Fibroblast of pulmonary artery (primary cell): ENCODE measurements around the gene ATG14.
A peak's percentile ranks its signal among the peaks of the same experiment; 100 is the strongest.

Source experiments
- DNase-seq: peaks from one replicate; pipeline ENCODE4 v3.0.0-alpha.2; 2010; ENCODE audit warnings: low read depth
- H3K4me3 ChIP-seq: replicated peaks from 2 replicates; pipeline ENCODE4 v1.5.1; 2011; ENCODE audit warnings: low read depth, mild to moderate bottlenecking, control low read depth, low read length, moderate library complexity
- TF ChIP-seq, protein P1 (sequence below): IDR thresholded peaks from 2 replicates; pipeline ENCODE4 v1.5.1; 2011; ENCODE audit warnings: mild to moderate bottlenecking, control low read depth, low read length, inconsistent platforms; ENCODE audit errors: missing control alignments

ATG14 gene

DNA sequence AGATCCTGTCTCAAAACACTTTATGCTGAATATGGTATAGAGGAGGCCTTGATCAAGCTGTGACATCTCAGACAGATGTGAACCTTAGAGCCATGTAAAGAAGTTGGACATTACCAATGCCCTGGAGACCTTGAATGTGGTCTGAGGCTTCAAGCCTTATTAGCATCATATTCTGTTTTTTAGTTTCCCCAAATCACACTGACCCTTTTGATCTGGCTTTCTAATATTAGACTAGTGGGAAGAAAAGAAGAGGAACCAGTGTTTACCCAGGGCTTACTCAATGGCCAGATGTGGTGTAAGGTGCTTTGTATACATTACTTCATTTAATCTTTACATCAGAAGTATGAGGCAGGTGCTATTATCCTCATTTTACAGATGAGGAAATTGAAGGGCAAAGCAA is 39.4 kb upstream of the ATG14 start:
- DNase-seq, result no peak
- TF ChIP-seq, protein P1, sequence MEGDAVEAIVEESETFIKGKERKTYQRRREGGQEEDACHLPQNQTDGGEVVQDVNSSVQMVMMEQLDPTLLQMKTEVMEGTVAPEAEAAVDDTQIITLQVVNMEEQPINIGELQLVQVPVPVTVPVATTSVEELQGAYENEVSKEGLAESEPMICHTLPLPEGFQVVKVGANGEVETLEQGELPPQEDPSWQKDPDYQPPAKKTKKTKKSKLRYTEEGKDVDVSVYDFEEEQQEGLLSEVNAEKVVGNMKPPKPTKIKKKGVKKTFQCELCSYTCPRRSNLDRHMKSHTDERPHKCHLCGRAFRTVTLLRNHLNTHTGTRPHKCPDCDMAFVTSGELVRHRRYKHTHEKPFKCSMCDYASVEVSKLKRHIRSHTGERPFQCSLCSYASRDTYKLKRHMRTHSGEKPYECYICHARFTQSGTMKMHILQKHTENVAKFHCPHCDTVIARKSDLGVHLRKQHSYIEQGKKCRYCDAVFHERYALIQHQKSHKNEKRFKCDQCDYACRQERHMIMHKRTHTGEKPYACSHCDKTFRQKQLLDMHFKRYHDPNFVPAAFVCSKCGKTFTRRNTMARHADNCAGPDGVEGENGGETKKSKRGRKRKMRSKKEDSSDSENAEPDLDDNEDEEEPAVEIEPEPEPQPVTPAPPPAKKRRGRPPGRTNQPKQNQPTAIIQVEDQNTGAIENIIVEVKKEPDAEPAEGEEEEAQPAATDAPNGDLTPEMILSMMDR, result no peak
- H3K4me3 ChIP-seq, result no peak overlapping the region

DNA sequence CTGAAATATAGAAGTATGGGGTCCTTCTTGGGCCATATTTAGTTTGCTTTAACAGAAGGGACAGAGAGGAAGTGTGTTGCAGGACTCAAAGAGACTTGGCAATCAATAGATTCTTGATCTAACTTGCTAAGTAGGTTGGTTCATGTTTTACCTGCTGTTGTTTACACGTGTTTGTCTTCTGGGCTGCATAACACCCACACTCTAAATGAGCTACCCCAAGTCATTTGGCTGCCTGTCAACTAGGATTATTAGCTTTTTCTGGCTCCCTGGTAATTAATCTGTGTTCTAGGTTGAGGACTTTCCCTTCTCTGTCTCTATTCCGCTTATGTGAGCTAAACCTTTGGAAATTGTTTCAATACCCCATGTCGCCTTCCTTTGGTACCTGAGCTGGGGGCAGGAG is 38.9 kb upstream of the ATG14 start:
- no peak overlapping the region for H3K4me3 ChIP-seq
- DNase-seq, result no peak
- TF ChIP-seq, protein P1, result no peak

DNA sequence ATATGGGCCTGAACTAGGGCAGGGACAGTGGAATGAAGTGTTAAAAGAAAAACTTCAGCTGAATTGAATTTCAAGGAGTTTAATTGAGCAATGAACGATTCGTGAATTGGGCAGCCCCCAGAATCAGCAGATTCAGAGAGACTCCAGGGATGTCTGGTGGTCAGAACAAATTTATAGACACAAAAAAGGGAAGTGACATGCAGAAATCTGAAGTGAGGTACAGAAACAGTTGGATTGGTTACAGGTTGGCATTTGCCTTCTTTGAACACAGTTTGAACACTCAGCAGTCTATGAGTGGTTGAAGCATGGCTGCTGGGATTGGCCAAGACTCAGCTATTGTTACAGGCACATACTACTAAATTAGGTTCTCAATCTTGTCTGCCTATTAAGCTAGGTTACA is 38.5 kb upstream of the ATG14 start:
- DNase-seq, result no peak
- TF ChIP-seq, protein P1, result no peak
- no peak overlapping the region for H3K4me3 ChIP-seq

DNA sequence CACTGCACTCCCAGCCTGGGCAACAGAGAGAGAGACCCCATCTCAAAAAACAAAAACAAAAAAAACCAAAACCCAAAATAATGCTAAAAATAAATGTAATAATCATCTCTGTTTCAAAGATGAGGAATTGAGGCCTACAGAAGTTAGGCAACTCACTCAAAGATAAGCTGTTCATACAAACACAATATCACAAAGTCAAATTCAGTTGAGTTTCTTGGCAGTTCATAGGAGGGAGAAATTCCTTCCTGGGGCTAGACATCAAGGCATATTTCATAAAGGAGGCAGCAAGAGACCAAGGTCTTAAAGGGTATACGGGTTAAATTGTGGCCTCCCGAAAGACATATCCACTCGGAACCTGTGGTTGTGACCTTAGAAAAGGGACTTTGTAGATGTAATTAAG is 37.5 kb upstream of the ATG14 start:
- peak; percentile 41 for DNase-seq
- TF ChIP-seq, protein P1, result no peak
- H3K4me3 ChIP-seq, result no peak overlapping the region

DNA sequence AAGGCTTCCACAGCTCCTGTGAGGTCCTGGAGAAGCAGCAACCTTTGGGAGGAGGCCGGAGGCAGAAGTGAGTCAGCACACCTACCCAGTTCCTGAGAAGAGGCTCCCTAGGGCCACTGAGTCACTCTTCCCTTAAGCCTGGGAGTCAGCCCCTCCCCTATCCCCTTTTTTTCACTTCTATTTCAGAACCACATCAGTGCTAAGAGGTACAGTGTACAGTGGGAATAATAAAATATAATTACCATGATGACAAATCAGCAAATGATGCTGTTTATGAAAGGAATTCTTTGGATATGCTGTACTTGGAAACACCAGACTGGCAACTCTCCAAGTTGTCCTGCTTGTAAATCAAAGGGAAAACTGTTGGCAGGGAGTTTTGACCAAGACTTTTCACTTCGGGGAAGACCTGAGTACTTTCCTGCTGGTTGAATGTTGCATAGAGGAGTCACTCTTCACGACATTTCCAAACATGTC is 36.5 kb upstream of the ATG14 start:
- peak; percentile 92 for DNase-seq
- TF ChIP-seq, protein P1, result no peak
- H3K4me3 ChIP-seq, result no peak overlapping the region

DNA sequence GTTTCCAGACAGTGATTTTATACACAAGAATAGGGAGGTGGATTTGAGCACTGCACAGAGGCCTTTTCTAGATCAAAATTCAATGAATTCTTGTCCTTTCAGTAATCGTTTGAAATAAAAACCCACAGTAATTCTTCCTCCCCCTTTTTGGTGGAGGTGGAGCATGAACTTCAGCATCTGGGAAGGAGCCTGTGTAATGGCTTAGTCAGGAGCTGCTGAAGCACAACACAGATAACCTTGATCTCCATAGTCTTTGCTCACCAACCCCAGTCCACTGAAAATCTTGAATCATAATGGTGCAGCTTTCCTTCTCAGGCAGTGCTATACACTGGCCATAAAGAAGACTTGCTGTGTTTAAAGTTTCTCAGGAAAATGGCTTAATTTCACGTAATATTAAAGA is 35.2 kb upstream of the ATG14 start:
- peak overlapping the region; percentile 15 for H3K4me3 ChIP-seq
- peak; percentile 85 for DNase-seq
- TF ChIP-seq, protein P1, result no peak

DNA sequence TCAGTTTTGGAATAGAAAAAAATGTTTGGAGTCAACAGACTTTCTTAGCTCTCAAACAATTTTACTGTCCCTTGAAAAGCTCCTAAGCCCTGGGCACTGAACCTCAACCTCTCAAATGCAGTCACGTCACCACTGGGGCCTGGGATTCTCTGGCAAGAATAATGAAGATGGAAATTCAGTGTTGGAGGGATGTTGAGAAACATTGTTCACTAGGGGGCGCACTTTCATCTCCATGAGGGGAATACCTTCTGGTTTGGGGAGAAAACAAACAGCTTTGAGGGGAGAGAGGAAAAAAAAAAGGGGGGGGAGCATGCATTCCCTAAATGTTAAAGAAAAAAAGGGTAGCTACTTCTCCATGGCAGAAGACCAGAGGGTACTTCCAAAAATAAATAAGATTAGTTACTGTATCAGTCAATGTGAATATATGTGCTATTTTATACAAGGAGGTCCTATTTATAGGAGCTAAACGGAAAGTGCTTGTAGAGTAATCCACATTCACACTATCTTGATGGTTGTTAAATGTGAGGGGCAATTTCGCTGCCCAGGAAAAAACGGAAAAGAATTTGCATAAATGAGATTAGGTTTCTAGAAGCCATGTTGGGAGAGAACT is 34.6 kb upstream of the ATG14 start:
- H3K4me3 ChIP-seq, result peak overlapping the region; percentile 15
- DNase-seq, result peak; percentile 89
- TF ChIP-seq, protein P1, result peak; percentile 72
